K562 (cell line): ENCODE measurements around the gene JAKMIP2. TPM values are rescaled to one million over a fixed set of nuclear protein-coding genes. Genes with fewer than 3 reads are reported as not detected.

Experiments used
- ATAC-seq: fragments of 200-7000 bp; cut with Tn5 transposase; 3 replicates; pipeline ENCODE4 v1.9.1; 2020; ENCODE audit warnings: moderate library complexity
- BruUV-seq: library from RNA; stranded (reverse); fragments of 400-500 nt; replicated peaks from 2 replicates; lab custom pipeline; 2021; lab: Mats Ljungman, UMichigan
- CTCF ChIA-PET: fragments of 300-600 bp; formaldehyde crosslinking; extraction: SDS; loops from one replicate; lab custom pipeline; 2021; ENCODE audit warnings: low intra/inter-chr PET ratio; lab: Yijun Ruan, JAX
- POLR2A ChIA-PET: fragments of 300-600, 350-650 bp; sonication (Branson Sonifier 250); formaldehyde crosslinking; extraction: SDS; loops from one replicate; lab custom pipeline; 2021; ENCODE audit warnings: antibody characterized with exemption, inconsistent platforms; lab: Yijun Ruan, JAX
- DNase-seq, 4 experiments: peaks; one replicate each; pipeline versions ENCODE4 v3.0.0 to v3.0.0-alpha.2; 2011 to 2018; ENCODE audit warnings: low spot score in 3 of 4, mixed read lengths in 3 of 4; ENCODE audit errors: extremely low read depth in 1 of 4
- FAIRE-seq: peaks from 2 replicates; lab custom pipeline; 2011; peaks lifted over from hg19 to GRCh38; lab: Jason Lieb, UNC
- H2AFZ ChIP-seq: 2 replicates; pipeline ENCODE4 v1.6.0; 2011; ENCODE audit warnings: low read depth, low read length, control low read depth, inconsistent platforms
- H3K27ac ChIP-seq: fragments of 200-600 bp; 3 replicates; pipeline ENCODE4 v1.8.0; 2011; ENCODE audit warnings: low read depth, mild to moderate bottlenecking, control low read depth, inconsistent platforms, low read length, moderate library complexity, mixed read lengths; ENCODE audit errors: extremely low read depth
- H3K27me3 ChIP-seq, 2 experiments: fragments of 300-600 bp in 1 of 2; 2 replicates in 1 of 2; 3 replicates in 1 of 2; pipeline versions ENCODE4 v1.6.0 to v1.8.0; 2011; ENCODE audit warnings: inconsistent platforms in 2 of 2, low read length in 2 of 2, mild to moderate bottlenecking in 1 of 2, mixed read lengths in 1 of 2, moderate library complexity in 1 of 2; ENCODE audit not compliant: control insufficient read depth in 2 of 2, insufficient read depth in 2 of 2
- H3K36me3 ChIP-seq: fragments of 300-600 bp; 3 replicates; pipeline ENCODE4 v1.8.0; 2011; ENCODE audit warnings: mild to moderate bottlenecking, low read length, inconsistent platforms; ENCODE audit not compliant: control insufficient read depth, insufficient read depth
- H3K4me1 ChIP-seq, 2 experiments: fragments of 200-600 bp in 1 of 2; replicated peaks in 1 of 2; 2 replicates in 1 of 2; 3 replicates in 1 of 2; pipeline versions ENCODE4 v1.5.1 to v1.8.0; 2011; ENCODE audit warnings: inconsistent platforms in 2 of 2, low read length in 2 of 2, mild to moderate bottlenecking in 1 of 2, mixed read lengths in 1 of 2, moderate library complexity in 1 of 2; ENCODE audit not compliant: control insufficient read depth in 2 of 2, insufficient read depth in 2 of 2
- H3K4me2 ChIP-seq: 2 replicates; pipeline ENCODE4 v1.6.1; 2011; ENCODE audit warnings: low read length, control low read depth, inconsistent platforms, mixed read lengths; ENCODE audit not compliant: insufficient read depth
- H3K4me3 ChIP-seq: fragments of 200-600 bp; sonication (generic), shearing (Covaris generic); 2 replicates; pipeline ENCODE4 v1.5.1; 2016; ENCODE audit warnings: control low read depth, inconsistent platforms
- H3K79me2 ChIP-seq: fragments of 200-600 bp; 3 replicates; pipeline ENCODE4 v1.8.0; 2011; ENCODE audit warnings: low read length, inconsistent platforms; ENCODE audit not compliant: control insufficient read depth, insufficient read depth
- H3K9ac ChIP-seq, 2 experiments: 2 replicates each; pipeline versions ENCODE4 v1.6.0 to v1.6.1; 2011; ENCODE audit warnings: low read depth in 2 of 2, low read length in 2 of 2, control low read depth in 1 of 2, inconsistent platforms in 1 of 2, mild to moderate bottlenecking in 1 of 2, mixed read lengths in 1 of 2; ENCODE audit not compliant: insufficient read depth in 1 of 2
- H3K9me1 ChIP-seq: one replicate; pipeline ENCODE4 v1.6.0; 2011; ENCODE audit warnings: inconsistent platforms, mild to moderate bottlenecking, low read length, moderate library complexity; ENCODE audit not compliant: control insufficient read depth, insufficient read depth
- H3K9me3 ChIP-seq: replicated peaks from 2 replicates; pipeline ENCODE4 v1.5.1; 2011; ENCODE audit warnings: low read depth, low read length, inconsistent platforms; ENCODE audit not compliant: control insufficient read depth, insufficient read depth
- H4K20me1 ChIP-seq: replicated peaks from 2 replicates; pipeline ENCODE4 v1.6.1; 2011; ENCODE audit warnings: low read length, inconsistent platforms, mixed read lengths; ENCODE audit not compliant: control insufficient read depth, insufficient read depth
- CBX8 ChIP-seq: fragments of 200-600 bp; sonication (generic); IDR thresholded peaks from 2 replicates; pipeline ENCODE4 v1.6.1; 2012; ENCODE audit warnings: borderline replicate concordance, mixed run types, low read depth, mild to moderate bottlenecking, moderate library complexity, mixed read lengths, low read length, control low read depth, inconsistent platforms; ENCODE audit not compliant: poor library complexity, severe bottlenecking; ENCODE audit errors: extremely low read depth
- CXXC5 ChIP-seq: fragments of 250-450 bp; sonication (Bioruptor Pico); IDR thresholded peaks from 2 replicates; pipeline ENCODE4 v1.8.0; 2022; ENCODE audit warnings: inconsistent platforms, mild to moderate bottlenecking, moderate library complexity
- GATAD2B ChIP-seq: fragments of 450-650 bp; IDR thresholded peaks from 2 replicates; pipeline ENCODE4 v1.6.1; 2017; ENCODE audit warnings: mild to moderate bottlenecking, borderline replicate concordance
- ZNF12 ChIP-seq: sonication (generic); formaldehyde crosslinking; IDR thresholded peaks from 2 replicates; pipeline ENCODE4 v1.4.0; 2020; ENCODE audit warnings: mild to moderate bottlenecking, missing genetic modification reagents
- WGBS: fragments of 100-300 bp; shearing (Covaris generic); methylation state at CpG from one replicate; pipeline ENCODE4 v1.1.6; 2016; ENCODE audit warnings: low coverage, mixed read lengths; ENCODE audit not compliant: insufficient coverage; ENCODE audit errors: missing lambda C conversion rate; 5-methylcytosine and 5-hydroxymethylcytosine counted together
- in situ Hi-C: fragments of 300-500 bp; cut with MboI; formaldehyde crosslinking; loops from 4 replicates; pipeline ENCODE4 v1.15.0; 2018; ENCODE audit warnings: inconsistent platforms, mixed read lengths
- intact Hi-C: fragments of 100-400 bp; cut with micrococcal nuclease; formaldehyde crosslinking; loops from 2 replicates; pipeline ENCODE4 v1.14.2; 2022
- polyA plus RNA-seq, 8 experiments: library from polyadenylated mRNA; depleted of rRNA in 4 of 8; stranded (reverse) in 5 of 8; unstranded in 3 of 8; fragments of >200 nt; fragmentation: Nextera tagmentation in 2 of 8; fragmentation: Illumina TruSeq in 1 of 8; extraction: Ambion mirVana in 2 of 8; extraction: Trizol in 1 of 8; gene quantifications; 2 replicates each; pipeline versions ENCODE4 v1.2.1 to v1.2.3, GENCODE V29; 2011 to 2014; ENCODE audit warnings: inconsistent platforms in 1 of 8, missing spikeins in 1 of 8
- total RNA-seq, 7 experiments: library from RNA; depleted of rRNA in 6 of 7; stranded (reverse); fragments of >200 nt in 6 of 7; fragmentation: Illumina TruSeq in 2 of 7; extraction: Trizol in 2 of 7; gene quantifications; 2 replicates each; pipeline versions ENCODE4 v1.2.1 to v1.2.3, GENCODE V29; 2011 to 2021; ENCODE audit warnings: low replicate concordance in 1 of 7
- TF ChIP-seq, protein P1 (sequence below), 2 experiments: fragments of 450-650 bp in 1 of 2; sonication (generic) in 1 of 2; formaldehyde crosslinking in 1 of 2; IDR thresholded peaks; 2 replicates each; pipeline versions ENCODE4 v1.7.1 to v1.9.0; 2016 to 2022; ENCODE audit warnings: inconsistent platforms in 1 of 2, mild to moderate bottlenecking in 1 of 2, missing genetic modification reagents in 1 of 2
- TF ChIP-seq, protein P2 (sequence below): sonication (generic); formaldehyde crosslinking; IDR thresholded peaks from 2 replicates; pipeline ENCODE4 v1.8.0; 2022; ENCODE audit warnings: mild to moderate bottlenecking, missing genetic modification reagents
- TF ChIP-seq, protein P3 (sequence below): sonication (generic); formaldehyde crosslinking; IDR thresholded peaks from 2 replicates; pipeline ENCODE4 v1.5.0; 2020; ENCODE audit warnings: missing genetic modification reagents

The JAKMIP2 gene
- total and polyA plus RNA-seq, 9 of the 15 experiments (the other 6 are each of a cell fraction or from before 2014, with no cell fraction given) = not detected

DNA sequence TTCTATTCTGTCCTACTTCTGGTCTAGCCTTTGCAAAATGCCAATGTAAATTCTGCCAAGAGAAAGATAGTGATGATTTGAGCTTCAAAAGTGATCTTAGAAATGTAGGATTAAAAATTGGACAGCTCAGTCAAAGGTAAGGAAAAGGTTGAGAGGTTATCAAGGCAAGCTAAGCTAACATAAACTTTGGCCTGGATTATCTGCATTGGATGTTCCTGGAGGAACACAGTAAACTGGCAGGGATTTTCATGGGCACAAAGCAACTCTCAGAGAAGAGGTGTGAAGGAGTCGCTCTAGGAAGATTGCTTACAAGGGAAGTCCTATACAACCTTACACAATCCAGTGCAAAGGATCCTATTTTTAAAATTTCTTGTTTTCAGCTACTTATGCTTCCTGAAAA is 115.2 kb downstream of the JAKMIP2 start:
- FAIRE-seq (no peak), ATAC-seq (no peak), DNase-seq (no peak)
- no peak overlapping the region for H3K9ac ChIP-seq
- ChIA-PET POLR2A (no interaction called here), CTCF (no interaction called here)
- no peak overlapping the region for H2AFZ ChIP-seq
- no peaks in the 10 kb centered on the region for H3K9me1 ChIP-seq
- H3K79me2 ChIP-seq = no peaks in the 10 kb centered on the region
- H3K4me3 ChIP-seq = no peak overlapping the region
- H4K20me1 ChIP-seq = no peaks in the 10 kb centered on the region
- no peak overlapping the region for H3K27ac ChIP-seq
- intact Hi-C loops (no loop called here), in situ Hi-C loops (no loop called here)
- H3K36me3 ChIP-seq = no peaks in the 10 kb centered on the region
- peaks cover 3% of the 10 kb centered on the region; the same call in 1 of the 2 replicates for H3K9me3 ChIP-seq
- no peak overlapping the region for H3K4me2 ChIP-seq
- WGBS = 0% methylated on average over 1 of the region's 1 CpG
- no peaks in the 10 kb centered on the region for H3K4me1 ChIP-seq
- H3K27me3 ChIP-seq = no peaks in the 10 kb centered on the region
- BruUV-seq = no TSS peak
- TF ChIP-seq, protein P1, sequence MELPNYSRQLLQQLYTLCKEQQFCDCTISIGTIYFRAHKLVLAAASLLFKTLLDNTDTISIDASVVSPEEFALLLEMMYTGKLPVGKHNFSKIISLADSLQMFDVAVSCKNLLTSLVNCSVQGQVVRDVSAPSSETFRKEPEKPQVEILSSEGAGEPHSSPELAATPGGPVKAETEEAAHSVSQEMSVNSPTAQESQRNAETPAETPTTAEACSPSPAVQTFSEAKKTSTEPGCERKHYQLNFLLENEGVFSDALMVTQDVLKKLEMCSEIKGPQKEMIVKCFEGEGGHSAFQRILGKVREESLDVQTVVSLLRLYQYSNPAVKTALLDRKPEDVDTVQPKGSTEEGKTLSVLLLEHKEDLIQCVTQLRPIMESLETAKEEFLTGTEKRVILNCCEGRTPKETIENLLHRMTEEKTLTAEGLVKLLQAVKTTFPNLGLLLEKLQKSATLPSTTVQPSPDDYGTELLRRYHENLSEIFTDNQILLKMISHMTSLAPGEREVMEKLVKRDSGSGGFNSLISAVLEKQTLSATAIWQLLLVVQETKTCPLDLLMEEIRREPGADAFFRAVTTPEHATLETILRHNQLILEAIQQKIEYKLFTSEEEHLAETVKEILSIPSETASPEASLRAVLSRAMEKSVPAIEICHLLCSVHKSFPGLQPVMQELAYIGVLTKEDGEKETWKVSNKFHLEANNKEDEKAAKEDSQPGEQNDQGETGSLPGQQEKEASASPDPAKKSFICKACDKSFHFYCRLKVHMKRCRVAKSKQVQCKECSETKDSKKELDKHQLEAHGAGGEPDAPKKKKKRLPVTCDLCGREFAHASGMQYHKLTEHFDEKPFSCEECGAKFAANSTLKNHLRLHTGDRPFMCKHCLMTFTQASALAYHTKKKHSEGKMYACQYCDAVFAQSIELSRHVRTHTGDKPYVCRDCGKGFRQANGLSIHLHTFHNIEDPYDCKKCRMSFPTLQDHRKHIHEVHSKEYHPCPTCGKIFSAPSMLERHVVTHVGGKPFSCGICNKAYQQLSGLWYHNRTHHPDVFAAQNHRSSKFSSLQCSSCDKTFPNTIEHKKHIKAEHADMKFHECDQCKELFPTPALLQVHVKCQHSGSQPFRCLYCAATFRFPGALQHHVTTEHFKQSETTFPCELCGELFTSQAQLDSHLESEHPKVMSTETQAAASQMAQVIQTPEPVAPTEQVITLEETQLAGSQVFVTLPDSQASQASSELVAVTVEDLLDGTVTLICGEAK (IDR thresholded peaks at IDR 0.05) = no peak
- TF ChIP-seq, protein P1 (CRISPR knock-in tag; IDR thresholded peaks at IDR 0.05) = no peak
- TF ChIP-seq, protein P2, sequence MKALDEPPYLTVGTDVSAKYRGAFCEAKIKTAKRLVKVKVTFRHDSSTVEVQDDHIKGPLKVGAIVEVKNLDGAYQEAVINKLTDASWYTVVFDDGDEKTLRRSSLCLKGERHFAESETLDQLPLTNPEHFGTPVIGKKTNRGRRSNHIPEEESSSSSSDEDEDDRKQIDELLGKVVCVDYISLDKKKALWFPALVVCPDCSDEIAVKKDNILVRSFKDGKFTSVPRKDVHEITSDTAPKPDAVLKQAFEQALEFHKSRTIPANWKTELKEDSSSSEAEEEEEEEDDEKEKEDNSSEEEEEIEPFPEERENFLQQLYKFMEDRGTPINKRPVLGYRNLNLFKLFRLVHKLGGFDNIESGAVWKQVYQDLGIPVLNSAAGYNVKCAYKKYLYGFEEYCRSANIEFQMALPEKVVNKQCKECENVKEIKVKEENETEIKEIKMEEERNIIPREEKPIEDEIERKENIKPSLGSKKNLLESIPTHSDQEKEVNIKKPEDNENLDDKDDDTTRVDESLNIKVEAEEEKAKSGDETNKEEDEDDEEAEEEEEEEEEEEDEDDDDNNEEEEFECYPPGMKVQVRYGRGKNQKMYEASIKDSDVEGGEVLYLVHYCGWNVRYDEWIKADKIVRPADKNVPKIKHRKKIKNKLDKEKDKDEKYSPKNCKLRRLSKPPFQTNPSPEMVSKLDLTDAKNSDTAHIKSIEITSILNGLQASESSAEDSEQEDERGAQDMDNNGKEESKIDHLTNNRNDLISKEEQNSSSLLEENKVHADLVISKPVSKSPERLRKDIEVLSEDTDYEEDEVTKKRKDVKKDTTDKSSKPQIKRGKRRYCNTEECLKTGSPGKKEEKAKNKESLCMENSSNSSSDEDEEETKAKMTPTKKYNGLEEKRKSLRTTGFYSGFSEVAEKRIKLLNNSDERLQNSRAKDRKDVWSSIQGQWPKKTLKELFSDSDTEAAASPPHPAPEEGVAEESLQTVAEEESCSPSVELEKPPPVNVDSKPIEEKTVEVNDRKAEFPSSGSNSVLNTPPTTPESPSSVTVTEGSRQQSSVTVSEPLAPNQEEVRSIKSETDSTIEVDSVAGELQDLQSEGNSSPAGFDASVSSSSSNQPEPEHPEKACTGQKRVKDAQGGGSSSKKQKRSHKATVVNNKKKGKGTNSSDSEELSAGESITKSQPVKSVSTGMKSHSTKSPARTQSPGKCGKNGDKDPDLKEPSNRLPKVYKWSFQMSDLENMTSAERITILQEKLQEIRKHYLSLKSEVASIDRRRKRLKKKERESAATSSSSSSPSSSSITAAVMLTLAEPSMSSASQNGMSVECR (CRISPR knock-in tag) = no peak
- TF ChIP-seq, protein P3, sequence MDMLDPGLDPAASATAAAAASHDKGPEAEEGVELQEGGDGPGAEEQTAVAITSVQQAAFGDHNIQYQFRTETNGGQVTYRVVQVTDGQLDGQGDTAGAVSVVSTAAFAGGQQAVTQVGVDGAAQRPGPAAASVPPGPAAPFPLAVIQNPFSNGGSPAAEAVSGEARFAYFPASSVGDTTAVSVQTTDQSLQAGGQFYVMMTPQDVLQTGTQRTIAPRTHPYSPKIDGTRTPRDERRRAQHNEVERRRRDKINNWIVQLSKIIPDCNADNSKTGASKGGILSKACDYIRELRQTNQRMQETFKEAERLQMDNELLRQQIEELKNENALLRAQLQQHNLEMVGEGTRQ = no peak
- TF ChIP-seq GATAD2B = no peak
- no peak for TF ChIP-seq CBX8
- no peak for TF ChIP-seq CXXC5 (CRISPR knock-in tag)
- TF ChIP-seq ZNF12 (CRISPR knock-in tag) = no peak
